ENCODE measurements around the gene PTPRG.
"Not testable (repeated sequence)": the region's sequence is repeated elsewhere in the genome, so short reads cannot be mapped to it uniquely, and the experiment has no call there.

Gene PTPRG

DNA sequence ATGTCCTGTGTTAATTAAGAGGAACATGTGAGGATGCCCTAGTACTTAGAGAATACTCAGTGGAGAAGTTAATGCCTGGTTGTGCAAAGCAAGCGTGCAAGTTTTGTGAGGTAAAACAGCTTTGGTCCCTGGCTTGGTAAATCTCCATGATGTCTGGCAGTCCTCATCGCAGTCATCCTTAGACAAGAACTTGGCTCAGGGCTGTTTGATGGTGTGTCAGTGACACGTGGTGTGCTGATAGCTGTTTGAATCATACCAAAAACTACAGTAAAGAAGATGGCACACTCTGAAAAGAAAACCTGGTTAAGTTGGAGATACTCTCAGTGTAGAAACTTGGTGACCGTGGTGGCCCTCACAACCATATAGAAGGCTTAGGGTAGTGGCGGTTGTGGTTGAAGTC lies 450.3 kb downstream of the PTPRG start:
- DNase-seq (ENCODE audit: low spot score): no peak

DNA sequence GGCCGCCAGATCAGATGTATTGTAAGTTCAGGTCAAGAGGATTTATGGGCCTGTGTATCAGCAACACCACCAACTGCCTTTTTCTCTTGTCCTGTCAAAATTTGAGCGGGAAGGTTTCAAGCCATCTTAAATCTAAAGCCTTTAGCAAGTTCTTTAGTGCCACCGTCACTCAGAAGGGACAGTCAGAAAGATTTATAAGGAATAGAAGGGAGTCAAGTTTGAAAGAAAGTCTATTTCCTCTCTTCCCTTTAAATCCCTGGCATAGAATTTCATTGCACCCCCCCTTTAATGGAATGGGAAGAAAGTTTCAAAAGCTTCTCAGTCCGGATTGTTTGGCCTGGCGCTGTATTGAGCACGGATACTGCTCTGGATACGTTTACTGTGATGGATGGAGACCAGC lies 452.6 kb downstream of the PTPRG start:
- no peak for DNase-seq (ENCODE audit: low spot score)

DNA sequence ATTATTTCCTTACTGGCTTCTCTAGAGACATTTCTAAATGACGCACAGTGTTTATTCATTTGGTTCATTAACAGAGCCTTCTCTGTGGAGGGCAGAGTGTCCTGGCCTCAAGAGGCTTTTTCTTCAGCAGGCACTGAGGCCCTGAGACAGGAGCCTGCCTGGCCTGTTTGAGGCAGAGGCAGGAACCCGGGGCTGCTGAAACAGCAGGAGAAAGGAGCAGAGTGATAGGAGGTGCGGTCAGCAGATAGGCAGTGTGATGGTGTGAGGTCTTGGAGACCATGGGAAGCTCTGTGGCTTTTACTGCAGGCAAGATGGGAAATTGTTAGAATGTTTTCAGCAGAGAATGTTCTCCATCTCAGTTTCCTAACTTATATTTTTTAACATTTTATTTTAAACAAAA lies 453.7 kb downstream of the PTPRG start:
- DNase-seq (ENCODE audit: low spot score): no peak

DNA sequence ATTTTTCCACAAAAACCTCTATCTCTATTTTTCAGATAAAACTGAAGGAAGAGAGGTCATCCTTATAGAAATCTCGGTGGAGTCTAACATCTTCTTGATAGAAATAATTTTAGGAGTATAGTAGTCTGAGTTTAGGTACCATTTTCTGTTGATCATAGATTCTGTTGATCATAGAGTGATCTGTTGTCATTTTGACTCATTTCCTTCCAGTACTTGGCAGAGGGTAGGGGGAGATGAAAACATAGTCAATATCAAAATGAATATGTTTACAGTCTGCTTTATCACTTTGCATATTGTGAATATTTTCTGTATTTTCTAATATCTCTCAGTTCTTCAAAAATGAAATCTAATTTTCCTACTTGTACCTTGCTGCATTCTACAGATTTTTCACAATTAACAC lies 458.5 kb downstream of the PTPRG start:
- no peak for DNase-seq (ENCODE audit: low spot score)

DNA sequence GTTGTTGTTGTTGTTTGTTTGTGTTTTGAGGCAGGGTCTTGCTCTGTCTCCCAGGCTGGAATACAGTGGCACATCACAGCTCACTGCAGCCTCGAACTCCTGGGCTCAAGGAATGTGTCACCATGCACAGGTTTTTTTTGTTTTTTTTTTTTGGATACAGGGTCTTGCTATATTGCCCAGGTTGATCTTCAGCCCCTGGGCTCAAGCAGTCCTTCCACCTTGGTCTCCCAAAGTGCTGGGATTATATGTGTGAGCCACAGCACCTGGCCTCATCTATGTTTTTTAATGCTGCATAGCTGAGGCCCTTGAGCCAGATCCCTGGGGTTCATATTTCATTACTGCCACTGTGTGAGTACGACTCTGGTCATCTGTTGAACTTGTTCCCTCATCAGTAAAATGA lies 459.3 kb downstream of the PTPRG start:
- no peak for DNase-seq (ENCODE audit: low spot score)

DNA sequence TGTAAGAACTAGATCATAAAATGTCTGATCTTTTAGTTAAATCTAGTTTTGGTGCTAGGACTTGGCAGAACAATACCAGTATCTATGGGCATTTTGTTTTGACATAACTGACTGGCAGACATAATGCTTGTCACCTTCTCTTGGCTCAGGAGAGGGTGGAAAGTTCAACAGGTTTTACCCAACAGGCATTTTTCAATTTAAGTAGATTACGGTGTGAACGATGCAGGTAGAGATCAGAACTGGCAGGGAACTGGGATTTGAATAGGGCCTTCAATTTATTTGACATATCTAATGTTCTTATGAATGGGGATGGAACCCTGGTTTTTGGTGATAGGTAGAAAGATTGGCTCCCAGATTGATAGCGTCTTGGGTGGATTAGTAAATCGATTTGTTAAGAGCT lies 460.9 kb downstream of the PTPRG start:
- DNase-seq (ENCODE audit: low spot score): no peak

DNA sequence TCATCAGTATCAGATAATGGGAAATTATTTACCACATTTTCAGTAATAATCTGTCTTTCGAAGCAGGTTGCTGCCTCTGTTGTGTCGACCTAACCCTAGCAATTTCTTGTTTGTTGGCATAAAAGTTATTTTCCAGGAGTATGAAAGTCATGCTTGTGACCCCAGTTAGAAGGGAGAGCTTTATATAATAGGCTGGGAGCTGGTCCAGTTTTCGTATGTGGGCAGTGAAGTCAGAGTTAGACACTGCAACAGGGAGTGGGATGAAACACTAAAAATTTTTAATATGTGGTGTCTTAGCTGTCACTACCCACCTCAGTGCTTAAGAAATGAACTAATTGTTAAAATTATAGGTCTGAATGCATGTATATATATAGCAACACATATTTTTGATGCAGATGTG lies 463.5 kb downstream of the PTPRG start:
- no peak for DNase-seq (ENCODE audit: low spot score)

DNA sequence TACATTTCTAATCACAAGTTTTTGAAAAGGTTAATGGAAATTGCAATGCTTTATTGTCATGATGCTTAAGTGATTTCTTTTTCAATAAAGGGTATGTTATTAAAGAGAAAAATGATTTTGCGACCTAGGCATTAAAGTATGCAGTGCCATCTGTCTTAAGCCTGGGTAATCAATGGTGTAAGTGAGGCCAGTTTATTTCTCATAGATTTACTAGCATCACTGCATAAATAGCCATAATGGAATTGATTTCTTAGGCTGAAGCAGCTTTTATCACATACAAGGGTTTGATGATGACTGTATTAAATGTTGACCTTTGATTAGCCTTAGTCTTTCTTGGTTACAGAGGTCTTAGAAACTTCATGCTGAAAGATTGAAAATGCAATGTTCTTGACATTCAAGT lies 464.5 kb downstream of the PTPRG start:
- DNase-seq (ENCODE audit: low spot score): no peak

DNA sequence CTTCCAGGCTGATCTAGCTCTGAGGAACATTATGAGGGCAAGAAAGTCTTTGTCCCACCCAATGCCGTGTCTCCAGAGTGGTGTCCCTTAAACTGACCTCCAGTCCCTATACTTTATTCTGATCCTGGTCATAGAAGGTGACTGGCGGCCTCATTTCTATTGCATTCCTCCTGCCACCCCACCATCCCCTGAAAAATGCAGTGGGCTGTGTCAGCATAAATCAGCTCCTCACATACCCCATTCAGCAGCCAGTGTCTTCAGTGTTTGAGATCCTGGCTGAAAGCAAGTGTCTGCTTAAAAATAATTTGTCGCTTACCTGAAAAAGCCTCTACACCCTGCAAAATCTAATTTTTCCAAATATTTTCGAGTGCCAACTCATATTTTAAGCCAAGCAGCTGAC lies 465.9 kb downstream of the PTPRG start:
- no peak for DNase-seq (ENCODE audit: low spot score)

DNA sequence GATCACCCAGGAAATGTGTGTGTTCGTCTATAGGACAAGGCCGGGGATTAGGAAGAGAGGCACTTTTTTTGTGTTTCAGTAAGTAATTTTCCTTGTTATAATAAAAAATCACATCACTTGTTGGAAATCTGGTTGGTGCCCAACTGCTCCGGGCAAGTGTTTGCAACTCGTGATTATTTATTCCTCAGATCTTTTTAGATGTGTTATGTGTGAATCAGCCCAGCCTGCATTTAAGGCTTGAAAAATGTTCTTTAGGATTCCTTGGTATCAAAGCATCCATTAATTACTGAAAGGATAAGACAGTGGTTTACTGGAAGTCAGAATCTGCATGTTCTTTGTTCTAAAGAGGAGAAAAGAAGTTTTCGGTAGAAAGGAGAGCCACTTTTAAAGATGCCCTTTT lies 466.4 kb downstream of the PTPRG start:
- DNase-seq (ENCODE audit: low spot score): no peak

DNA sequence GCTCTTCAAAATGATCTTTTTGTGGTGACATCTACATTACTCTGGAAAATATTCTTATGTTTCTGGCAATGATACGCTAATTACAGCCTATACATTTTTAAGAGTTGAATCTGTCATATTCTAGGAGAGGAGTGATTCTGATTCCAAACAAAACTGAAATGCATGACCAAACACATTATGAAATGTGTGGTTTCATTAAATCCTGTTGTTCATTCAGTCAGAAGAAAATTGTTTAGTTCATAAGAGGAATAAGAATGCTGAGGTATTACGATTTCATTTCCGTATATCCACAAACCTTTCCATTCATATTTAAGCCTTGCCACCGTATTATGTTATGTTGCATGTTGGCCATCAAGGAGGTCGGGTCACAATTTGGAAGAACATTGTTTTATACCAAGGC lies 466.9 kb downstream of the PTPRG start:
- no peak for DNase-seq (ENCODE audit: low spot score)

DNA sequence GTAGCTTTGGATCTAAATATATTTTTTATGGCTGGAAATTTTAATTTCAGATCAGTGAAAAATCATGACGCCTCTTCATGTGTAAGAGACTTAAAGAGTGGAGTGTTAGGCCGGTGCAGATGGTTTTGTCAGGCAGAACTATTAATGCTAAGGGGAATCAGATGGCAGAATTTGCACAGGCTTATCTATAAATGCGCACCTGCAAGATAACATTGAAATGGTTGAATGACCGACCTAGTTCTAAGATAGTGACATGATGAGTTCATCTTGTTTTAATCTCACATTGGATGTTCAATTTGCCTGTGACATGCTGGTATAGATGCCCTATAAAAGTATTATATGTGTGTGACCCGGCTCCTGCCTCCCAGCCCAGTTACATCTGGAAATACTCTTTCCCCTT lies 471.4 kb downstream of the PTPRG start:
- no peak for DNase-seq (ENCODE audit: low spot score)

DNA sequence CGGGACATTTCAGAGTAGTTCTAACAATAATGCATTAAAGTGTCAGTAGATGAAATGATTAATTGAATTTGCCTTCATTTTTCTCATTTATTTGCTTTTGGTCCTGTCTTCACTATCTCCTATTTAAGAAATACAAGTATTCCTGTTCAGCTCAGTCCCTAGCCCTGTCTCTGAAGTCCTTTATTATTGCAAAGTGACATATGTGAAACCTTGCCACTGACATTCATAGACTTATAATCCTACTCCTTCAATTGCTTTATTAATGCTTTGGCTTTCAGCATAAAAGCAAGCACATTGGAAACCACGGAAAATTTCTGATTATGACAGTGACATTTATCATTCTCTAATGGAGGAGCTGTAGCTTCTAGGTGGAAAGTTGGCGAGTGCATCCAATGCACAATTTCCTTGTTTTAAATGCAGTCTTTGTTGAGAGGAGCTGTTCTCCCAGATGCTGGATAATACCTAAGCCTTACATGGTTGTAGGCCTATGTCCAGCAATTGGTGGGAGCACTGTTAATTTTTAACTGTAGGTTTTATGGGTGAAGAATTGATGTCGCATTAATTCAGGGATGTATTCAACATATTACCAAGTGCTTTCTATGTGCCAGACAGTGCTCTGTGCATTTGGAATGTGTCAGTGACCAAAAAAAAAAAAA lies 474.2 kb downstream of the PTPRG start:
- no peak for DNase-seq (ENCODE audit: low spot score)

DNA sequence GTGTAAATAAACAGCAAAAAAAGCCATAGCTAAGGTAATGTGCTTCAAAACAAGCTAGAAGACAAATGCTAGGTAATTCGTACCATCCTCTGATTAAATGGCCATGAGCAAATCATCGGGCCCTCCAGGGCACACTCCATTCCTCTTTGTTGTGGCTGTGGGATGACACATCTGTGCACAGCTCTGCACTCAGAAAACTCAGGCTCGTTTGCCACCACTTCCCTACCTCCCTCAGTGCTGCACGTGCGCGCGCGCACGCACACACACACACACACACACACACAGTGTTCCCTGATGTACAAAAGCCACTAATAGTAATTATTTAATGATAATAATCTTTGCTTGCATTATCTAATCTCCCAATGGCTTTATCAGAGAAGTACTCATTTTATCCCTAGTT lies 475.4 kb downstream of the PTPRG start:
- no peak for DNase-seq (ENCODE audit: low spot score)

DNA sequence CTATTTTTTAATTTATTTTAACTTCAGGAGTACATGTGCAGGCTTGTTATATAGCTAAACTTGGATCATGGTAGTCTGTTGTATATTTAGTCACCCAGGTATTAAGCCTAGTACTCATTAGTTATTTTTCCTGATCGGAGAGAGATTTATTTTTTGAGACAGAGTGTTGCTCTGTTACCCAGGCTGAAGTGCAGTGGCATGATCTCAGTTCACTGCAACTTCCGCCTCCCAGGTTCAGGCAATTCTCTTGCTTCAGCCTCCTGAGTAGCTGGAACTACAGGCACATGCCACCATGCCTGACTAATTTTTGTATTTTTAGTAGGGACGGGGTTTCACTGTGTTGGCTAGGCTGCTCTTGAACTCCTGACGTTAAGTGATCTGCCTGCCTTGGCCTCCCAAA lies 477.4 kb downstream of the PTPRG start:
- not testable (repeated sequence) for DNase-seq (ENCODE audit: low spot score)

DNA sequence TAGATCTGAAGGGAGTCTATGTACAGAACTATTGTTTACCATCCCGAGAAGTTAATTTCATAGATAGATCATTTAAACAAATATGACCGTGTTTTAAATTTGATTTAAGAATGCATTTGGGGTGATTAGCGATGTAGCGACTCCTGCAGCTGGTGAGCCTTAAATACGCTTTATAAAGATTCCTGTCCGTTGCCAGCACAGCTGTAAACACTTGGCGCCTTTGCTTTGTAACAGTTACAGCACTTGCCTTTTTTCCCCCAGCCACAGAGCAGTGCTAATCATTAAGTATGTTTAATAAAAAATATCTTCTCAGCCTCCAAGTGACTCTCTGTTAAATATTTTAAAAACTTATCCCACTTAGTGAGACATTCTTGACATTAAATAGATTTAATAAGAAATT lies 478.2 kb downstream of the PTPRG start:
- no peak for DNase-seq (ENCODE audit: low spot score)

DNA sequence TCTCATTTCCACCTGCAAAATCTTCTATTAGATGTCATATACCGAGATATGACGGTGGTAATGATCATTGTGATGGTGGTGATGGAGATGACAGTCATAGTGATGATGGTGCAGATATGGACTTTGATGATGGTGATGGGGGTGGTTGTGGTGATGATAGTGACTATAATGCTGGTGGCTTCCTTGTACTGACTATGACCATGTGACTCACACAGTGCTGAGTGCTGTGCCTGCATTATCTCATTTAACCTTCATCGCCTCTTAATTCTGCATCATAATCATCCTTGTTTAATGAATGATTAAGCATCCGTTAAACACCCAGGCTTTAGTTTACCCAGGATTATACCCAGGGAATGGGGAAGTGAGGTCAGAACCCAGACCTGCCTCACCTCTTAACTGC lies 480.3 kb downstream of the PTPRG start:
- no peak for DNase-seq (ENCODE audit: low spot score)

DNA sequence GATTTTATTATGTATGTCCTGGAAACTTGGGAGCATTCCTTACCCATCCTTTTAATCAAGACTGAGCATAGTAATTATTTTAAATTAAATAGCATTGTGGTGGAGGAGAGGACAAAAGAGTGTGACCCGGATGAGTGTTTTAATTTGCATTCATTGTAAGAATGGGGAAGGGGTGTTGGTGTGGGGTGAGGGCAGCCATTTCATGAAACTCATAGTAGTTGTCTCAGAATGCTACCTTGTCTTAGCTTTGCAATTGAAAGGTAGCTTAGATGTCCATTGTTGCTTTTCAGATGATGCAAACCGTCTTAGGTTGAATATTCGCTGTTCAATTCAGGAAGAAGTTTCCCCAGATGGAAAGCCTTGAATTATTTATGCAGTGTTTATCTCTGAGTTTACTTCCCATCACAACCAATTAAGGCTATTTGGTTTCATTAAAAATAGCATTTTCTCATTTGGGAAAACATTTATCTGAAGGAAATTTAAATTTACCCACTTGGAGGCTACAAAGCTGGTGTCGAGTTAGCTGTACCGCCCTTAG lies 483.6 kb downstream of the PTPRG start:
- DNase-seq (ENCODE audit: low spot score): no peak

DNA sequence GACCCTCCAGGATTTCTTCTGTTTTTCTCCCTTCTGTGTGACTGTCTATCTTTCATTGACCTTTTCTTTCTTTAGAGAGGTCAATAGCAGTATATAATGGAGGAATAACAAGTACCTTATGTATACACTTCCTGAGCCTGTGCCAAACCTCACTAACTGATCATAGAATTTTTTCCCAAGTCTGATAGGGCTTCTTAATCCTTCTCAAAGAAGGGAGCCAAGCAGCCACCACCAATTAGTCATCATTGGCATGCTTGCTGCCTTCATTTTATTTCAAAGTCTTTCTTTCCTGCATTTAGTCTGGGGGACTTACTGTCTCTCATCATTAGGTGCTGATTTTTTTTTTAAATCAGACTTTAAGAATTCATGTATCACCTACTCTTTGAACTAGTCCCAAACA lies 485.0 kb downstream of the PTPRG start:
- no peak for DNase-seq (ENCODE audit: low spot score)

DNA sequence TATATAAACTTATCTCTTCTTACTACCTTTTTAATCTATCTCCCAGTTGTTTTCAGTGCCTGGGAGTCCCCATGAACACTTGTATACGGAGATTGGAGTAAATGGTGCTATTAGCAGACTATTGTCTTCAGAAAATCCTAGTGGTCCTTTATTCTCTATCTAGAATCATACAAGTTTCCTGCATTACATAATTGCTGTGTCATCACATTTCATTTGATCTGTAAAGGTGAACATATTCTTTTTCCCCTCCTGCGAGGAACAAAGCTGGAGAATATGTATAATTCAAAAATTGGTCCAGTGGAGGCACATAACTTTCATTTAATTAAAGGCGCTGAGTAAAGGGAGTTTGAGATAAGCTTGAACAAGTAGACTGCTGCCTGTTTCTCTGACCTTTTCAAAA lies 487.2 kb downstream of the PTPRG start:
- no peak for DNase-seq (ENCODE audit: low spot score)

DNA sequence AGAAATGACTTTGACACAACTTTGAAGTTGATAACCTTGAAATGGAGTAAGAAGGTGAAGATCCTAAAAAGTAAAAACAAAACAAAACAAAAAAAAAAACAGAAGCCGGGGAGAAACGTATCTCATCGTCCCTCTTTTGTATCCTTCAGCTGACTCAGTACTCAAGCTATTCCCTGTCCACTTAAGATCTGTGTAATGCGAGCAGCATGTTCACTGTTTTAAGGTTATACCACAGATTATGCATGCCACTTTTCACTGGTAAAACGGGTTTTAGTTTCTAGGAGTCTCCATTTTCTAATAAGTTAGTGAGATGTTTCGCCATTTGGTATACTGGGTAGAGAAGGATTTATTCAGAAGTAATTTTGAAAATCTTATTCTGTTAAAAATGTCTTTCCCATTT lies 487.7 kb downstream of the PTPRG start:
- no peak for DNase-seq (ENCODE audit: low spot score)

DNA sequence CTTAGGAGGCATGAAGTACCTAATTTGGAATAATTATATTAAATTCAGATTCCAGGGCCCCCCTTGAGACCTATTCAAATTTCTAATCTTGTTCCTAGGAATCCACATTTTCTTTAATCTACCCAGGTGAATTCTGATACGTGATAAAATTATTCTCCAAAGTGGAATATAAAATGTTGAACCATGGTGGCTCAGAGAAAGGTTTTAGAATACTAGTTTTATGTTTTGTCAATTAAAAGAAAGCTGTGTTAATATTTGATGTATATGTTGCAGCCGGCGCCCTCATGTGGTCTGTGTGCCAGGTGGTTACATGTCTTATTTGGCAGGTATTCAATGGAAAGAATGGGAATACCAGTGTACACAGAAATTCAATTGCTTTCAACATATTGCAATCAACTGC lies 490.1 kb downstream of the PTPRG start:
- no peak for DNase-seq (ENCODE audit: low spot score)

DNA sequence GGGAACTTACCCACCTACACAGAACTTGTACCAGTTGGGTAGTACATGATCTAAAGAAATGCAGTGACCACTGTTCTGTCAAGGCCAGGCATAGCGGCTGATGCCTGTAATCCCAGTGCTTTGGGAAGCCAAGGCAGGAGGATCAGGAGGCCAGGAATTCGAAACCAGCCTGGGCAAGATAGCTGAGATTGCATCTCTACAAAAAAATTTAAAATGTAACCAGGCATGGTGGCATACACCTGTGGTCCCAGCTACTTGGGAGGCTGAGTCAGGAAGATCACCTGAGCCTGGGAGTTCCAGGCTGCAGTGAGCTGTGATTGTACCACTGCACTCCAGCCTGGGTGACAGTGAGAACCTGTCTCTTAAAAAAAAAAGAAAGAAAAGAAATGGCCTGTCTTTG lies 491.0 kb downstream of the PTPRG start:
- no peak for DNase-seq (ENCODE audit: low spot score)

DNA sequence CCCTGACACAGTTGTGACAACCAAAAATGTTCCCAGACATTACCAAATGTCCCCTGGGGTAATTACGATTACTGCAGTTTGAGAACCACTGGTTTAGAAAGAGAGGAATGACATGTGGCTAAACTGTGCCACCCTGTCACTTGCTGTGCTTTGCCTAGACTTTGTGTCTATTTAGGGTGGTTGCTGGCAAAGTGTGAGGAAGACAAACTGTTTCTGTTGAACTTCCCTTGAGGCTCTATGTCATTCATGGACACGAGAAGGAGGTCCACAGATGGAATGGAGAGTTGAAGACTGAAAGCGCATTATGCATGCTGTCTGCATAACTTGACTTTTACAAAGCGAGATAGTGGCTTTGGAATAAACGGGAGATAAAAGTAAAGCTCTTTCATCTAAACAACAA lies 495.3 kb downstream of the PTPRG start:
- DNase-seq (ENCODE audit: low spot score): no peak

All from activated CD4-positive, alpha-beta T cell treated with anti-CD3 and anti-CD28 coated beads, Interleukin-2, Interleukin-4, amounts not matched to agents 100 ng/mL and 50 ng/mL, durations not matched to agents 16 hours and 8 hours (primary cell).